Endodermal cell (in vitro differentiated cells): Measurements from ENCODE around the gene TTC23. TPM values are rescaled to one million over a fixed set of nuclear protein-coding genes. Genes with fewer than 3 reads are reported as not detected.

ENCODE experiments used
- DNase-seq: peaks from one replicate; pipeline ENCODE4 v3.0.0-alpha.2; 2017
- H3K27ac ChIP-seq: 2 replicates; pipeline ENCODE4 v1.5.1; 2013; ENCODE audit warnings: mild to moderate bottlenecking, low read depth, low read length, moderate library complexity
- H3K27me3 ChIP-seq: 2 replicates; pipeline ENCODE4 v1.6.1; 2013; ENCODE audit warnings: mild to moderate bottlenecking, low read length, moderate library complexity; ENCODE audit not compliant: insufficient read depth, control insufficient read depth, poor library complexity, severe bottlenecking
- H3K36me3 ChIP-seq: 2 replicates; pipeline ENCODE4 v1.7.0; 2013; ENCODE audit warnings: mild to moderate bottlenecking, low read length, moderate library complexity; ENCODE audit not compliant: control insufficient read depth, insufficient read depth
- H3K4me1 ChIP-seq: one replicate; pipeline ENCODE4 v1.7.0; 2013; ENCODE audit warnings: low read length; ENCODE audit not compliant: control insufficient read depth, insufficient read depth
- H3K4me3 ChIP-seq: 2 replicates; pipeline ENCODE4 v1.5.1; 2013; ENCODE audit warnings: mild to moderate bottlenecking, low read length, moderate library complexity
- H3K9ac ChIP-seq: 2 replicates; pipeline ENCODE4 v1.6.1; 2013; ENCODE audit warnings: mild to moderate bottlenecking, low read length, moderate library complexity; ENCODE audit not compliant: poor library complexity, severe bottlenecking; ENCODE audit errors: extremely low read depth
- H3K9me3 ChIP-seq: 2 replicates; pipeline ENCODE4 v1.6.1; 2013; ENCODE audit warnings: mild to moderate bottlenecking, low read length, moderate library complexity; ENCODE audit not compliant: control insufficient read depth
- H3K27ac Mint-ChIP-seq: 2 replicates; pipeline ENCODE4 v1.8.0; 2020; ENCODE audit warnings: mixed read lengths
- H3K27me3 Mint-ChIP-seq: 2 replicates; pipeline ENCODE4 v1.8.0; 2021; ENCODE audit warnings: mild to moderate bottlenecking, mixed read lengths; ENCODE audit not compliant: insufficient read depth
- H3K36me3 Mint-ChIP-seq: 2 replicates; pipeline ENCODE4 v1.8.0; 2020; ENCODE audit warnings: low read depth, mixed read lengths
- H3K4me1 Mint-ChIP-seq: 2 replicates; pipeline ENCODE4 v1.8.0; 2020; ENCODE audit warnings: mixed read lengths
- H3K4me3 Mint-ChIP-seq: 2 replicates; pipeline ENCODE4 v1.8.0; 2020; ENCODE audit warnings: mild to moderate bottlenecking, moderate library complexity, mixed read lengths
- H3K9me3 Mint-ChIP-seq: 2 replicates; pipeline ENCODE4 v1.8.0; 2020; ENCODE audit warnings: mild to moderate bottlenecking, mixed read lengths
- WGBS, 2 experiments: methylation state at CpG; one replicate each; pipeline versions ENCODE4 v1.1.5 to v1.1.7; 2013; ENCODE audit warnings: missing lambda C conversion rate in 2 of 2, mixed read lengths in 1 of 2; ENCODE audit not compliant: insufficient coverage in 1 of 2, insufficient read length in 1 of 2; 5-methylcytosine and 5-hydroxymethylcytosine counted together
- total RNA-seq, 2 donors: library from RNA; stranded (reverse); fragmentation: NEBNext Ultra II Directional in 1 of 2; extraction: Animal tissue kit (Norgen Biotek cat#: 25700) in 1 of 2; gene quantifications; 2 replicates in 1 of 2; 3 replicates in 1 of 2; pipeline ENCODE4 v1.2.1, GENCODE V29; 2021
- TF ChIP-seq, protein P1 (sequence below): fragments of 200-600 bp; sonication (generic); conservative IDR thresholded peaks from 2 replicates; pipeline ENCODE4 v1.5.0; 2021; ENCODE audit warnings: antibody characterized with exemption, mild to moderate bottlenecking

TTC23 gene
- total RNA-seq, 2 donors from 2014 or later: 20.7 to 26.3 TPM

DNA sequence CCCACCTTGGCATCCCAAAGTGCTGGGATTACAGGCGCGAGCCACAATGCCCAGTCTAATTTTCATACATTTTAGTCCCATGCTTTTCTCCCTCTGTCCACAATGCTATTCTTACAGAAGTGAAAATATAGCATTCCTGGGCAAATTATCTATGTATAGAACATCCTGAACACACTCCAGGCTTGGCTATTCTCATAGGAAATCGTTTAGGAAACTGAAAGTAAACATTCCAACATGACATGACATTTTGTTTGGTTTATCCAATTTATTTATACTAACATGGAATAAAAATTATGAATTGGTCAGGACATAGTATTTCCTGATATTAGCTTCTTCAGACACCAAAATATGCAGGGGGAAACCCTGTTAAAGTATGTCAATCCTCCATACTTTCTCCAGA, 91.9 kb downstream of the TTC23 start:
- Mint-ChIP-seq H3K4me3 (no peak overlapping the region), H3K27ac (no peak overlapping the region), H3K9me3 (peaks cover 3% of the 10 kb centered on the region), H3K27me3 (no peaks in the 10 kb centered on the region), H3K36me3 (peaks cover 22% of the 10 kb centered on the region), H3K4me1 (peaks cover 35% of the 10 kb centered on the region)
- TF ChIP-seq, protein P1, sequence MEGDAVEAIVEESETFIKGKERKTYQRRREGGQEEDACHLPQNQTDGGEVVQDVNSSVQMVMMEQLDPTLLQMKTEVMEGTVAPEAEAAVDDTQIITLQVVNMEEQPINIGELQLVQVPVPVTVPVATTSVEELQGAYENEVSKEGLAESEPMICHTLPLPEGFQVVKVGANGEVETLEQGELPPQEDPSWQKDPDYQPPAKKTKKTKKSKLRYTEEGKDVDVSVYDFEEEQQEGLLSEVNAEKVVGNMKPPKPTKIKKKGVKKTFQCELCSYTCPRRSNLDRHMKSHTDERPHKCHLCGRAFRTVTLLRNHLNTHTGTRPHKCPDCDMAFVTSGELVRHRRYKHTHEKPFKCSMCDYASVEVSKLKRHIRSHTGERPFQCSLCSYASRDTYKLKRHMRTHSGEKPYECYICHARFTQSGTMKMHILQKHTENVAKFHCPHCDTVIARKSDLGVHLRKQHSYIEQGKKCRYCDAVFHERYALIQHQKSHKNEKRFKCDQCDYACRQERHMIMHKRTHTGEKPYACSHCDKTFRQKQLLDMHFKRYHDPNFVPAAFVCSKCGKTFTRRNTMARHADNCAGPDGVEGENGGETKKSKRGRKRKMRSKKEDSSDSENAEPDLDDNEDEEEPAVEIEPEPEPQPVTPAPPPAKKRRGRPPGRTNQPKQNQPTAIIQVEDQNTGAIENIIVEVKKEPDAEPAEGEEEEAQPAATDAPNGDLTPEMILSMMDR: no peak
- DNase-seq: peak; percentile 3
- Histone ChIP-seq H3K36me3 (peaks cover 7% of the 10 kb centered on the region), H3K4me3 (no peak overlapping the region), H3K9ac (no peak overlapping the region), H3K4me1 (peaks cover 10% of the 10 kb centered on the region), H3K9me3 (peaks cover 1% of the 10 kb centered on the region), H3K27me3 (no peaks in the 10 kb centered on the region), H3K27ac (no peak overlapping the region)
- WGBS, 2 experiments: 83 to 99% methylated on average over 1 to 3 of the region's 3 CpGs

DNA sequence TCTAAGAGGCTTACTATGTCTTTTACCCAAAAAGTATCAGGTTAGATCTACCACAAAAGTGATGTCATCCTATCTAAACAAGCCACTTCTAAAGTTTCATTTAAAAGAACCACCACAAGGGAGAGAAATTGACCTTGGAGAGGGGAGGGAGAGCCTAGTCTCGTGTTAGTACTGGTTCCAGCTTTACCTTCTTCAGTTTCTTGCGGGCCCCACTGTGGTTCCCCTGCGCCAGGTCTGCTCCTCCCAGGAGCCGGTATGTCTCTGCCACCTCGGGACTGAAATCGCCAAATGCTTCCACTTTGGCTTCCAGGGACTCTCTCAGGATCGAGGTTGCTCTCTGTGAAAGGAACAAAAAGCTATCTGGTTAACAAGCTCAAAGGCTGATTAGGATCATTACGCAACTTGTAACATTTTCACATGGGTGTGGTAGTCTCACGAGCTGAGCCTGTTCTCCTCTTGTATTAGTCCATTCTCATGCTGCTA, 93.4 kb downstream of the TTC23 start:
- Histone ChIP-seq H3K27me3 (no peaks in the 10 kb centered on the region), H3K4me1 (peaks cover 10% of the 10 kb centered on the region), H3K27ac (no peak overlapping the region), H3K36me3 (no peaks in the 10 kb centered on the region), H3K9me3 (peaks cover 9% of the 10 kb centered on the region), H3K4me3 (peak overlapping the region; percentile 71), H3K9ac (peak overlapping the region; percentile 29)
- 85 to 93% methylated on average over 8 to 9 of the region's 9 CpGs for WGBS, 2 experiments
- TF ChIP-seq, protein P1: peak; percentile 20
- Mint-ChIP-seq H3K36me3 (peaks cover 33% of the 10 kb centered on the region), H3K4me1 (peaks cover 41% of the 10 kb centered on the region), H3K27me3 (no peaks in the 10 kb centered on the region), H3K4me3 (peak overlapping the region; percentile 51), H3K27ac (peak overlapping the region; percentile 95), H3K9me3 (peaks cover 5% of the 10 kb centered on the region)
- DNase-seq: peak; percentile 66

DNA sequence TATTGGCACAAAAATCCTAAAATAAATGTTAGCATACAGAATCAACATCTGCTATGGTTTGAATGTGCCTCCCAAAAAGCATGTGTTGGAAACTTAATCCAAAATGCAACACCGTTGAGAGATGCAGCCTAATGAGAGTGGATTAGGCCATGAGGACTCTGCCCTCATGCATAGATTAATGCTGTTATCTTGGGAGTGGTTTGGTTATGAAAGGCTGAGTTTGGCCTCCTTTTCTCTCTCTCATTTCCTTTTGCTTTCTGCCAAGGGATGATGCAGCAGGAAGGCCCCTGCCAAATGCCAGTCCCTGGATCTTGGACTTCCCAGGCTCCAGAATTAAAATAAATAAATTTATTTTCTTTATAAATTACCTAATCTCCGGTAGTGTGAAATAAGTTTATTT, 95.1 kb downstream of the TTC23 start:
- Mint-ChIP-seq H3K36me3 (peaks cover 32% of the 10 kb centered on the region), H3K27ac (peak overlapping the region; percentile 94), H3K9me3 (peaks cover 5% of the 10 kb centered on the region), H3K4me1 (peaks cover 45% of the 10 kb centered on the region), H3K4me3 (peak overlapping the region; percentile 51), H3K27me3 (no peaks in the 10 kb centered on the region)
- Histone ChIP-seq H3K4me1 (peaks cover 10% of the 10 kb centered on the region), H3K9me3 (peaks cover 9% of the 10 kb centered on the region), H3K27me3 (no peaks in the 10 kb centered on the region), H3K27ac (no peak overlapping the region), H3K36me3 (peaks cover 6% of the 10 kb centered on the region), H3K4me3 (peak overlapping the region; percentile 73), H3K9ac (peak overlapping the region; percentile 67)
- 8 to 11% methylated on average over 1 of the region's 2 CpGs for WGBS, 2 experiments
- TF ChIP-seq, protein P1: no peak
- peak; percentile 49 for DNase-seq
